Activated gamma-delta T cell treated with anti-CD3 and anti-CD28 coated beads, Interleukin-2, amount 50 U/mL, for 16 hours (primary cell): Measurements from ENCODE around the gene WASL.
"Not testable (repeated sequence)": the region's sequence is repeated elsewhere in the genome, so short reads cannot be mapped to it uniquely, and the experiment has no call there.

Source experiments
- DNase-seq: peaks from one replicate; pipeline ENCODE4 v3.0.0-alpha.2; 2020; ENCODE audit warnings: low read depth

WASL gene

DNA sequence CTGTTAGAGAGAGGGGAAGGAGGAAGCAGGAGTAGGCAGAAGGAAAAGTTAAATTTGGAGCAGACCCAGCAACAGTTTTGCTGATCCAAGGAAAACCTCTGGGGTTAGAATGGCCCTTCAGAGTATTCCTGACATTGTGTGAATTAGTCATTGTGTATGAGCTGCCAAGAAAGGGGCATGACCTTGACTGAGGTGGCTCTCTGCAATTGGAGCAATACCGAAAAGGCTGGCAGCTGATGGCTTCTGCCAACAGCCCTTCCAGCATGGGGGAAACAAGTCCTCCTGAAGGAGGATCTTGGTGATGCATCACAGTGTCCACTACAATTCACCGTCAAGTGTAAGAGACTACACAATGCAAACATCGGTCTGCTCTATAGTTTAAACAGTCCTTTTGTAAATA is 20.6 kb upstream of the WASL start:
- no peak for DNase-seq

DNA sequence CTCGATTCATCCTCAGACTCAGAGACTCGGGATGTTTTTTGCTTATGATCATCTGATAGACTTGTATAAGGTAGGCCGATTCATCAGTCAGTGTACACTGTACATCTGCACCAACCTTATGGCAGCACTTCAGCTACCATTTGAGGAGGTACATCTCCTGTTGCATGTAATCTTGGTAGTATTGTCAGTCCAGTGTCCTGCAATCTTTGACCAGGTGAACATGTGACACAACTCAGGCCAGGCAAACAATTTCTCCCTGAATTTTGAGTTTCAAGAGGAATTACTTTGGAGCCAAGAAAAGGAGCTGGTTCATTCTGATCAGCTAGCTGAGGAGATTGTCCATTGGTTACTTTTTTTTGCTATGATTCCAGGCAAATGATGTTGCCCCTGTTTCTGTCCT is 19.7 kb upstream of the WASL start:
- no peak for DNase-seq

GRCh38 chr7:123763191-123763661 is 14.4 kb upstream of the WASL start:
- DNase-seq, result no peak

- no peak for DNase-seq
These were observed 12.9 kb upstream of the WASL start for GRCh38 chr7:123761729-123762128.

DNA sequence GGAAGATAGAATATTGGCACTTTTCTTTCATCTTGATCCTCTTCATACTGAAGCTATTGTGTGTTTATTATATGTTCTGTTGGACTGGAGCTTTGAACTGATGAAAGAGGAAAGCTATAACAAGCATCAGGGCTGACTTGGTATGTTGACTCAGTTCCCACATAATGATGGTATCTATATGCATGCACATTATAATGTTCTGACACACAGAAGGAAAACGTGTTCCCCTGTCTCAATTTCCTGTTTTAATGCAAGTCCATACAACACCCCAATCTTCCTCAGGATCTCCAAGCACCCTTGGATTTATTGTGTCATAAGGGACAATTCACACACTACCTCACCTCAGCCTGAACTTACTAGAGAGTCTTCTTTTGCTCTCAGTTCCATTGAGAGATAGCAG is 8.3 kb upstream of the WASL start:
- no peak for DNase-seq

DNA sequence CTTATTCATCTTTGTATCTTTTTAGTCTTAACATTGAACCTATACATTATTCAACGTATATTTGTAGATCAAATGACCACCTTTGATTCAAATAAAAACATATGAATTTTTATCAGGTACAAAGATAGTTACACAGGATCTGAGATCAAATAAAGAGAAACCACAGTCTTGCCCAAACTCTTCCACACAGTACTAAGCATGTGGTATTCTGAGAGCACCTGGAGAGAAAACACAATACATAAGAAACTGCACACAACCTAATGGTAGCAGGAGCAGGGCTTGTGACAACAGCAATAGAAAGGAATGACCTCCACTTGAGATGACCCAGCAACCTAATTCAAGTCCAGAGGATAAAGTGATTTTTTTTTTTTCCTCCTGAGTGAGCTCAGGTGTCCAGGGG is 6.5 kb upstream of the WASL start:
- no peak for DNase-seq

DNA sequence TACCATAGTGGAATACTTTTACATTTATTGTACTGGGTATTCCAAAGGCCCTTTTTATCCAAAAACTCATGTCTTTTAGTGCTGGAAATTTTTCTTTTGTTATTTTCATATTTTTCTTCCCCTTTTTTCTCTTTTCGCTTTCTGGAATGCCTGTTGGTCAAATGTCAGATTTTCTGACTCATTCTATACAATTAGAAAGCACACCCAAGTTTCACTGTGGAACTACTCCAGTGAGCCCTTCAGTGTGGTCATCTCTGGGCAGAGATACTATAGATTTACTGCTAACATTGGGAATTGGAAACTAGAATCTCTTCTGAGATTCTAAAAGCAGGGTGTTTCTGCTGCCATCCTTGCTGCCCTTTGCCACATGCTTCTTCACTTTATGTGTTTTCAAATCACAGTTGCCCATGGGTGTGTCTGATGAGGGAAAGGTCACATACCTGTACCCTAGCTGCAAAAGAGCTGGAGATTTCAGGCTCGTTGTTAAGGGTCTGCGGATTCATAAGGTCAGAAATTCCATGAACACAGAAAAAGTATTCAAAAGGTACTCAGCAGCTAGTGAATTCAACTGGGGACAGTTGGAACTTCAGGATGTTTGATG is 5.6 kb upstream of the WASL start:
- DNase-seq, result no peak

GRCh38 chr7:123752534-123752933 is 3.7 kb upstream of the WASL start:
- DNase-seq, result no peak

- DNase-seq, result no peak
These were observed 3.0 kb upstream of the WASL start for GRCh38 chr7:123751821-123752220.

DNA sequence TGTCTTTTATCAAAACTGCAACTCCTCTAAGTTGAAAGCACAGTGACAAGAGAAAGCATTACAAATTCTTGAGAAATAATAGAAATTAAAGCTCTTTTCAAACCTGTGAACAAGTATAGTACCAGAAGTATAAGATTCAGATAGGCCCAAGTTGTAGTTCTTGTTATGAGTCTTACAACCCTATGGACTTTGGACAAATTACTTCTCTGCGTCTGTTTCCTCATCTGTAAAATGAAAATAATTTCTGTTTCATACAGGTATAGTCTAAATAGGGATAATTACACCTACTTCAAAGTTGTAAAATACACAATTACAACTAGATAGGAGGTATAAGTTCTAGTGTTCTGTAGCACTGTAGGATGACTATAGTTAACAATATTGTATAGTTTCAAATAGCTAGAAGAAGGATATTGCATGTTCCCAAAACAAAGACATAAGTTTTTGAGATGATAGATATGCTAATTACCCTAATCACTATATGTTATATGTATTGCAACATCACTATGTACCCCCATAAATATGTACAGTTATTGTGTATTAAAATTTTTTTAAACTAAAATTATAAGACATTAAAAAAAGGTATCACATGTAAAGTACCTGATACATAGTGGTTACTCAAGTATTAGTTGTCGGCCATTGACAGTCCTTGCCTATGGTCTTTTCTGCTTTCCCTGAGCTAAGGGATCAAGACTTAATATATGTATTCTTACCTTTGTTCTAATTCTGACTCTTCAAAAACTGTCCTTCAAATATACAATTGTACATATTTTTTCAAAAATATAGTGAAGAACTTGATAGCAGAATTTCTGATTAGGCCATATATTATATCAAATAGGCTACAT is 1.8 kb upstream of the WASL start:
- no peak for DNase-seq

DNA sequence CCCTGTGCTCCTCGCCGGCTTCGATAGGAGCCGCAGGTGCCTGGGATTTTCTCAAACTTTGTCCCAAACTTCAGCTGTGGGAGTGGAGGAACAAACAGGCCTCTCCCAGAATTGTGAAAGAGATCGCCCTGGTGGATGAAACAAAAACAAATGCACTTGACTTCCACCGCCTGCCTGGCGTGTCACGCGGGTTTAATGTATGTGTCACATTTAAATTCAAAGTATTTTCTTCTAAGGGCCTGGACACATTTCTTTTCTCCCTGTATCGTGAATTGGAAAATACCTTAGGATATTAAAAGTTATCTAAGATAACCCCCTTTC is 694 bp upstream of the WASL start:
- DNase-seq, result no peak

GRCh38 chr7:123748171-123748733 is 551 bp downstream of the WASL start:
- peak; percentile 1 for DNase-seq

GRCh38 chr7:123747620-123748141 is 1.1 kb downstream of the WASL start:
- DNase-seq, result no peak

GRCh38 chr7:123746931-123747488 is 1.8 kb downstream of the WASL start:
- no peak for DNase-seq

- no peak for DNase-seq
These were observed 2.7 kb downstream of the WASL start for GRCh38 chr7:123746055-123746454.

GRCh38 chr7:123745437-123745836 is 3.4 kb downstream of the WASL start:
- DNase-seq, result no peak

DNA sequence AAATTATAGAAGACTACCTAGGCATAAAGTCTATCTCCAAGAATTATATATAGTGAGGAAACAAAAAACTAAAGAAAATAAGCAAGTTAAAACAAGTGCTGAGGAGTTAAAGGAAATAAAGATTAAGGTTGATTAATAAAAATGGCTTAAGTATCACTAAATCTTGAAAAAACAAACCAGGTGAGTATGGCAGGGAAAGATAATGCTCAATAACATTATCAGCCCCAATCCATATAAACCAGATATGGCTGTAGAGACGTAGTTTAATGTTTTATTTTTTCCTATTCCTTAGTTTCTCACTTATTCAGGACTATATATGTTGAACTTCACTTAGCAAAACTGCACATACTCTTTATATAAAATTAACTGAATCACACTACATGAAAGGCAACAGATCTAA is 4.4 kb downstream of the WASL start:
- DNase-seq, result no peak

DNA sequence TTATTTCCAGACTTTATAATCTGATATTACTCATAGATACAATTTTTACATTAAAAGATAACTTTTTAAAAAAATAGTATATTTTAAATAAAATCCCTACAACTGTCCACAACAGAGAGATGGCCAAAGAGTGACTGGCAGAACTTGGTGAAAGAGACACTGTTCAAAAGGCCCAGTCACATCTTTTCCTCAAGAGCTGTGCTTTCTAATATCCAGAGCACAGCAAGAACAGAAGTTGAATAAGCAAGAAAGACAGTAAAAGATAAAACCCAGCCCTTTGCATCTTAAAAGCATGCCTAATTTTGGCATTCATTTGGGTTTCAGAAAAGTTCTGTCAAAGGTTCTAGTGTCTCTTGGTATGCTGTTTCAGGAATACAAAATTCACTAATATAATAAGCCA is 6.9 kb downstream of the WASL start:
- DNase-seq, result no peak

- DNase-seq, result no peak
These were observed 10.0 kb downstream of the WASL start for GRCh38 chr7:123738808-123739207.

DNA sequence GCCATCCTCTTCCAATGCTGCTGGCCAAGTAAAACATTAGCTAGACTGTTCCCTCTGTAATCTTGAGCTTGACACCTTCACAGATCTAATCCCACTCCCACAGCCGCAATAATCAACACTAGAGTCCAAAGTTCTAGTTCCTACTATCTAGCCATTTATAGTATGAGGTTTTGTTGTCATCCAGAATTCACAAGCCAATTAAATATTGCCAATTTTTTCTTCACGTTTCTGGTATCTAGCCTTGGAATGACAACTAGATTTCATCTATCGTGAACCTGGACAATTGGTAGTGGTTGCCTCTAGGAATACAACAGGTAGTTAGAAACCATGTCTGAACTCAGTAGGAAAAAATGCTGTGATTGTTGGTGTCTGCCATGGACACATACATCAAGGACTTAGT is 10.4 kb downstream of the WASL start:
- no peak for DNase-seq

- DNase-seq, result not testable (repeated sequence)
These were observed 11.6 kb downstream of the WASL start for GRCh38 chr7:123737168-123737674.

DNA sequence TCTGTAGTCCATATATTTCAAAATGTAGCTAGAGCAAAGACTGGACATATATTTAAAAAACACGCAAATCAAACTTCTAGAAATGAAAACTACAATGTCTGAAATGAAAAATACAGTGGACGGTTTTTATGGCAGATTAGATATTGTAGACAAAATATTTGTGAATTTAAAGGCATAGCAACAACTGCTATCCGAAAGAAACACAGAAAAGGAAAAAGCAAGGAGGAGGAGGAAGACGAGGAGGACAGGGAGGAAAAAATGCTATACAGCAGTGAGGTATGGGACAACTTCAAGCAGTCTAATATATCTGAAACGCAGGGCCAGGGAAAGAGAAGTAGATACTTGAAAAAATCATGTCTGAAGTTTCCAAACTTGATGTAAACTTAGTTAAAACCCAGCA is 13.3 kb downstream of the WASL start:
- no peak for DNase-seq

DNA sequence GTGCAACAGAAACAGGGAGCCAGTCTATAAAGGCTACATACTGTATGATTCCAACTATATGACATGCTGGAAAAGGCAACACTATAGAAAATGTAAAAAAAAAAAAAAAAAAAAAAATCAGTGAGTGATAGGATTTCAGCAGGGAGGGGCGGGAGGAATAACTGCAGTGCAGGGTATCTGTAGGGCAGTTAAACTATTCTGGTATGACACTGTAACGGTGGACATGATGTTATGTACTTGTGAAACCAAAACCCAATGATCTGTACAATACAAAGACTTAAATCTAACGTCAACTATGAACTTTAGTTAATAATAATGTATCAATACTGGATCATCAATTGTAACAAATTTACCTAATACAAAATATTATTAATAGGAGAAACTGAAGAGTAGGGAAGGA is 14.3 kb downstream of the WASL start:
- no peak for DNase-seq
